HFFc6 (cell line): ENCODE data around the gene CAPN12. TPM values are rescaled to one million over a fixed set of nuclear protein-coding genes. Genes with fewer than 3 reads are reported as not detected.
"Not testable (repeated sequence)": the region's sequence is repeated elsewhere in the genome, so short reads cannot be mapped to it uniquely, and the experiment has no call there.

Experiments
- DNase-seq: peaks from one replicate; pipeline ENCODE4 v3.0.0-alpha.2; 2018
- H3K27ac Mint-ChIP-seq: 2 replicates; pipeline ENCODE4 v1.8.0; 2020; ENCODE audit warnings: mild to moderate bottlenecking, mixed read lengths
- H3K27me3 Mint-ChIP-seq: 2 replicates; pipeline ENCODE4 v1.8.0; 2021; ENCODE audit warnings: mild to moderate bottlenecking, moderate library complexity, mixed read lengths; ENCODE audit not compliant: insufficient read depth
- H3K36me3 Mint-ChIP-seq: 2 replicates; pipeline ENCODE4 v1.8.0; 2021; ENCODE audit warnings: low read depth, mixed read lengths
- H3K4me1 Mint-ChIP-seq: 2 replicates; pipeline ENCODE4 v1.8.0; 2020; ENCODE audit warnings: low read depth, mixed read lengths
- H3K4me3 Mint-ChIP-seq: 2 replicates; pipeline ENCODE4 v1.8.0; 2020; ENCODE audit warnings: mild to moderate bottlenecking, moderate library complexity, mixed read lengths
- H3K9me3 Mint-ChIP-seq: 2 replicates; pipeline ENCODE4 v1.8.0; 2020; ENCODE audit warnings: mild to moderate bottlenecking, mixed read lengths
- total RNA-seq, 6 experiments: library from RNA; stranded (reverse); fragmentation: NEBNext Ultra II Directional; extraction: Animal tissue kit (Norgen Biotek cat#: 25700); gene quantifications; 2 replicates in 1 of 6; 3 replicates in 5 of 6; pipeline ENCODE4 v1.2.3, GENCODE V29; 2021
- TF ChIP-seq, protein P1 (sequence below): fragments of 200-600 bp; sonication (generic); IDR thresholded peaks from 2 replicates; pipeline ENCODE4 v1.5.0; 2021; ENCODE audit warnings: antibody characterized with exemption, mild to moderate bottlenecking

The CAPN12 gene
- total RNA-seq, 6 experiments from 2014 or later, result 0.09 to 0.45 (median 0.19) TPM

DNA sequence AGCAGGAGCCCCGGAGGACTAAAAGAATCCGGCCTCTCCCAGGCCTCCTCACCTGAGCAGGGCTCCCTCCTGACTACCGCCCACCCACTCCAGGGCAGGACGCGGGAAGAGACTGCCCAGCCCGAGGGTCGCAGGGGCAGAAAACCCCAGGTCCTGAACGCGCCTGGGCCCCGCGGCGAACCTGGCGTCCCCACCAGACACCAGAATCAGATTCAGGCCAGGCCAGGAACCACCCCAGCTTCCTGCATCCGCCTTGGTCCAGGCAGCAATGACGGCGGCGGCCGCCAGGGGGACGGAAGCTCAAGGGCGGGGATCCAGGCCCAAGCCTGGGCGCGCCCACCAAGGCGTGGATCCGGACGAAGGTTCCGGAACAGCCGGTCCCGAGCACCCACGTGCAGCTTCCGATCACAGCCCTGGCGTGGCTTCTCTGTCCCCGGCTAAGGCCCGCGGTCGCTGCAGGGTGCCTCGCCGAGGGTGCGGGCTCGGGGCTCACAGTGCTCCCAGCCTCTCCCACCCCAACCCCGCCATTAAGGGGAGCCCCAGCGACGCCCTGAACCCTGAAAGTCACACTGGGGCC lies 25.4 kb upstream of the CAPN12 start:
- Mint-ChIP-seq H3K4me3 (no peak overlapping the region), H3K27me3 (peaks cover 4% of the 10 kb centered on the region; the same call in 1 of the 2 replicates), H3K36me3 (no peaks in the 10 kb centered on the region), H3K4me1 (no peaks in the 10 kb centered on the region), H3K27ac (no peak overlapping the region), H3K9me3 (no peaks in the 10 kb centered on the region)
- TF ChIP-seq, protein P1, sequence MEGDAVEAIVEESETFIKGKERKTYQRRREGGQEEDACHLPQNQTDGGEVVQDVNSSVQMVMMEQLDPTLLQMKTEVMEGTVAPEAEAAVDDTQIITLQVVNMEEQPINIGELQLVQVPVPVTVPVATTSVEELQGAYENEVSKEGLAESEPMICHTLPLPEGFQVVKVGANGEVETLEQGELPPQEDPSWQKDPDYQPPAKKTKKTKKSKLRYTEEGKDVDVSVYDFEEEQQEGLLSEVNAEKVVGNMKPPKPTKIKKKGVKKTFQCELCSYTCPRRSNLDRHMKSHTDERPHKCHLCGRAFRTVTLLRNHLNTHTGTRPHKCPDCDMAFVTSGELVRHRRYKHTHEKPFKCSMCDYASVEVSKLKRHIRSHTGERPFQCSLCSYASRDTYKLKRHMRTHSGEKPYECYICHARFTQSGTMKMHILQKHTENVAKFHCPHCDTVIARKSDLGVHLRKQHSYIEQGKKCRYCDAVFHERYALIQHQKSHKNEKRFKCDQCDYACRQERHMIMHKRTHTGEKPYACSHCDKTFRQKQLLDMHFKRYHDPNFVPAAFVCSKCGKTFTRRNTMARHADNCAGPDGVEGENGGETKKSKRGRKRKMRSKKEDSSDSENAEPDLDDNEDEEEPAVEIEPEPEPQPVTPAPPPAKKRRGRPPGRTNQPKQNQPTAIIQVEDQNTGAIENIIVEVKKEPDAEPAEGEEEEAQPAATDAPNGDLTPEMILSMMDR, result peak; percentile 86
- DNase-seq, result peak; percentile 23

DNA sequence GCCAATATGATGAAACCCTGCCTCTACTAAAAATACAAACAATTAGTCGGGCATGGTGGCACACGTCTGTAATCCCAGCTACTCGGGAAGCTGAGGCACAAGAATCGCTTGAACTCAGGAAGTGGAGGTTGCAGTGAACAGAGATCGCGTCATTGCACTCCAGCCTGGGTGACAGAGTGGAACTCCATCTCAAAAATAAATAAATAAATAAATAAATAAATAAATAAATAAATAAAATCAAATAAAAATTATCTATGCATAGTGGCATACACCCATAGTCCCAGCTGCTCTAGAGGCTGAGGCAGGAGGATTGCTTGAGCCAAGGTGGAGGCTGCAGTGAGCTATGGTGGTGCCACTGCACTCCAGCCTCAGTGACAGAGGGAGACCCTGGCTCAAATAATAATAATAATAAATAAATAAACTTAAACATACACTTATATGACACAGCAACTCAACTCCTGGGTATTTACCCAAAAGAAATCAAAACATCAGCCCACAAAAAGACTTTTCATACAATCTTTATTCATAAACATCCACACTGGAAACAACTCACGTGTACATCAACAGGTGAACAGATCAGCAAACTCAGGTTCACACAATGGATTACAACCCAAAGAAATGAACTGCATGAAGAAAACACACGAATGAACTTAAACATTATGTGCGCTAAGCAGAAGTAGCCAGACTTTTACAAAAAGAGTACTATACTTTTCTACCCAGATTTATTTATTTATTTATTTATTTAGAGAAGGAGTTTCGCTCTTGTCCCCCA lies 22.2 kb upstream of the CAPN12 start:
- TF ChIP-seq, protein P1, result no peak
- Mint-ChIP-seq H3K36me3 (no peaks in the 10 kb centered on the region), H3K9me3 (no peaks in the 10 kb centered on the region), H3K27ac (no peak overlapping the region), H3K27me3 (no peaks in the 10 kb centered on the region), H3K4me3 (no peak overlapping the region), H3K4me1 (no peaks in the 10 kb centered on the region)
- no peak for DNase-seq

DNA sequence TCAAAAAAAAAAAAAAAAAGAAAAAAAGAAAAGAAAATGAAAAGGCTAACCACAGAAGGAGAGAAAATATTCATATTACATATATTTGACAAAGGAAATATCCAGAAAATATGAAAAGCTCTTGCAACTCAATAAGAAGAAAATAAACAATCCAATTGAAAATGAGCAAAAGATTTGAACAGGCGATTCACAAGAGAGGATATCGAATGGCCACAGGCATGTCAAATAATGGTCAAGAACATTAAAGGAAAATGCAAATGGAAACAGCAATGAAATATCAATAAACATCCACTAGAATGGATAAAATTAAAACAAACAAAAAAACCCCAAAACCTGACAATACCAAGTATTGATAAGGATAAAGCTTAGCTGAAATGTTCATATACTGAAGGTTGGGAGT lies 20.9 kb upstream of the CAPN12 start:
- H3K36me3 Mint-ChIP-seq, result no peaks in the 10 kb centered on the region
- H3K9me3 Mint-ChIP-seq, result no peaks in the 10 kb centered on the region
- H3K27me3 Mint-ChIP-seq, result no peaks in the 10 kb centered on the region
- H3K27ac Mint-ChIP-seq, result no peak overlapping the region
- TF ChIP-seq, protein P1, result no peak
- DNase-seq, result no peak
- H3K4me3 Mint-ChIP-seq, result no peak overlapping the region
- H3K4me1 Mint-ChIP-seq, result no peaks in the 10 kb centered on the region

DNA sequence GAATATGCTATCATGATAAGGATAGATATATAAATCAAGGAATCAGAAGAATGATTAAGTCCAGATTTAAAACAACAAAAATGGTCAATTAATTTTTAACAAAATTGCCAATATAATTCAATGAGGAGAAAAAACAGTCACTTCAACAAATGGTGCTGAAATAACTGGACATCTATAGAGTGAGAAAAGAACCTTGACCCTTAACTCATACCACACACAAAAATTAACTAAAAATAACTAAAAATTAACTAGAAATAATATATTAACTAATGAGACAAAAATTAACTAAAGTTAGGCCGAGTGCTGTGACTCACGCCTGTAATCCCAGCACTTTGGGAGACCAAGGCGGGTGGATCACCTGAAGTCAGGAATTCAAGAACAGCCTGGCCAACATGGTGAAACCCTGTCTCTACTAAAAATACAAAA lies 19.5 kb upstream of the CAPN12 start:
- Mint-ChIP-seq H3K4me1 (no peaks in the 10 kb centered on the region), H3K27ac (no peak overlapping the region), H3K4me3 (no peak overlapping the region), H3K9me3 (no peaks in the 10 kb centered on the region), H3K36me3 (no peaks in the 10 kb centered on the region), H3K27me3 (no peaks in the 10 kb centered on the region; the same call in 1 of the 2 replicates)
- TF ChIP-seq, protein P1, result no peak
- DNase-seq, result no peak

DNA sequence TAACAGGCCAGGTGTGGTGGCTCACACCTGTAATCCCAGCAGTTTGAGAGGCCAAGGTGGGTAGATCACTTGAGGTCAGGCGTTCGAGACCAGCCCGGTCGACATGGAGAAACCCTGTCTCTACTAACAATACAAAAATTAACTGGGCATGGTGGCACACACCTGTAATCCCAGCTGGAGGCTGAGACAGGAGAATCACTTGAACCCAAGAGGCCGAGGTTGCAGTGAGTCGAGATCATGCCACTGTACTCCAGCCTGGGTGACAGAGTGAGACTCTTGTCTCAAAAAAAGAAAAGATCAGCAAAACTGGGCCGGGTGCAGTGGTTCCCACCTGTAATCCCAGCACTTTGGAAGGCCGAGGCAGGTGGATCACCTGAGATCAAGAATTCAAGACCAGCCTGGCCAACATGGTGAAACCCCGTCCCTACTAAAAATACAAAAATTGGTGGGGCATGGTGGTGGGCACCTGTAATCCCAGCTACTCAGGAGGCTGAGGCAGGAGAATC lies 17.7 kb upstream of the CAPN12 start:
- H3K4me1 Mint-ChIP-seq, H3K27ac Mint-ChIP-seq, DNase-seq, H3K9me3 Mint-ChIP-seq, H3K36me3 Mint-ChIP-seq, H3K27me3 Mint-ChIP-seq, H3K4me3 Mint-ChIP-seq: not testable (repeated sequence)

DNA sequence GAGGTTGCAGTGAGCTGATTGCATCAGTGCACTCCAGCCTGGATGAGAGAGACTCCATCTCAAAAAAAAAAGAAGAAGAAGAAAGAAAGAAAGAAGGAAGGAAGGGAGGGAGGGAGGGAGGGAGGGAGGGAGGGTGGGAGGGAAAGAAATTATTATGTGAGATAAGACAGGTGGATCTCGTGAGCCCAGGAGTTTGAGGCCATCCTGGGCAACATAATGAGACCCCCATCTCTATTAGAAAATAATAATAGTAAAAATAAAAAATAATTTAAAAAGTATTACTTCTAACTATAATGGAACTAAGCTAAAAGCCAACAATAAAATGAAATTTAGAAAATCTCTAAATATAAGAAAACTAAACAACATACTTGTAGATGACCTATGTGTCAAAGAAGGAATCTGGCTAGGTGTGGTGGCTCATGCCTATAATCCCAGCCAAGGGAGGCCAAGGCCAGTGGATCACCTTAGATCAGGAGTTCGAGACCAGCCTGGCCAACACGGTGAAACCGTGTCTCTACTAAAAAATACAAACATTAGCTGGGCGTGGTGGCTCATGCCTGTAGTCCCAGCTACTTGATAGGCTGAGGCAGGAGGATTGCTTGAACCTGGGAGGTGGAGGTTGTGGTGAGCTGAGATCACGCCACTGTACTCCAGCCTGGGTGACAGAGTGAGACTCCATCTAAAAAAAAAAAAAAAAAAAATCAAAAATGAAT lies 16.7 kb upstream of the CAPN12 start:
- not testable (repeated sequence) for H3K4me1 Mint-ChIP-seq

More for the DNA sequence above, 16.7 kb upstream of the CAPN12 start:
- H3K9me3 Mint-ChIP-seq, H3K36me3 Mint-ChIP-seq, H3K27me3 Mint-ChIP-seq, H3K27ac Mint-ChIP-seq, H3K4me3 Mint-ChIP-seq, DNase-seq: not testable (repeated sequence)
